NOMO-1 treated with DMSO at 0.1 percent for 48 hours (cell line): ENCODE data around the gene SLC12A5.
A peak's percentile ranks its signal among the peaks of the same experiment; 100 is the strongest.

ENCODE experiments used
- DNase-seq: peaks from one replicate; lab custom pipeline; 2025; ENCODE audit not compliant: unreplicated experiment; lab: John Stamatoyannopoulos, UW

The SLC12A5 gene

GRCh38 chr20:46104262-46104661 lies 75.2 kb downstream of the SLC12A5 start:
- DNase-seq: no peak

GRCh38 chr20:46107061-46107460 lies 78.0 kb downstream of the SLC12A5 start:
- DNase-seq: no peak

GRCh38 chr20:46108435-46108841 lies 79.4 kb downstream of the SLC12A5 start:
- DNase-seq: peak; percentile 90

- DNase-seq: no peak
Observed at GRCh38 chr20:46108976-46109375, 80.0 kb downstream of the SLC12A5 start.
